NAMALWA (cell line): ENCODE measurements around the gene PHF24.
A peak's percentile ranks its signal among the peaks of the same experiment; 100 is the strongest.
"Not testable (repeated sequence)": the region's sequence is repeated elsewhere in the genome, so short reads cannot be mapped to it uniquely, and the experiment has no call there.

Experiments
- DNase-seq: peaks from one replicate; pipeline ENCODE4 v3.0.0-alpha.2; 2015; ENCODE audit warnings: low spot score

Gene PHF24

GRCh38 chr9:34957492-34958410, at the start of gene PHF24:
Gene PHF24, plus strand, starts transcription at chr9:34958285. Its CDS starts 13,014 bp downstream, at chr9:34971299.
- DNase-seq: no peak

DNA sequence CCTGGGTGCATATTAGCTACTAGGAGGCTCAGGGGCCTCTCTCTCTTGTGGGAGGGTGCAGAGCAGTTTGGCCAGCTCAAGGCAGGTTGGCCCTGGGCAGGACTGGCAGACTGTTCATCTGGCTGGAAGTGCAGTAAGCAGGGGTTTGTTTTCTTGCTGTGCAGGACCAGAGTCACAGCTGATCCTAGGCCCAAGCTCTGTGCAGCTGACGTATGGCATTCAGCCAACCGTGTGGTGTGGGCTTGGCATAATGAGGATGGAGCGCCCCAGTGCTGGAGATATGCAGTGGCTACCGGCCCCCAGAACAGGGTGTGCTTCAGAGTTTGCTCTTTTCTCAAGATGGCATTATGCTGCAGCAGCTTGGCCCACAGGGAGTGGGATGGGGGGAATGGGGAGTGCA, 31.0 kb upstream of the PHF24 start:
- no peak for DNase-seq

DNA sequence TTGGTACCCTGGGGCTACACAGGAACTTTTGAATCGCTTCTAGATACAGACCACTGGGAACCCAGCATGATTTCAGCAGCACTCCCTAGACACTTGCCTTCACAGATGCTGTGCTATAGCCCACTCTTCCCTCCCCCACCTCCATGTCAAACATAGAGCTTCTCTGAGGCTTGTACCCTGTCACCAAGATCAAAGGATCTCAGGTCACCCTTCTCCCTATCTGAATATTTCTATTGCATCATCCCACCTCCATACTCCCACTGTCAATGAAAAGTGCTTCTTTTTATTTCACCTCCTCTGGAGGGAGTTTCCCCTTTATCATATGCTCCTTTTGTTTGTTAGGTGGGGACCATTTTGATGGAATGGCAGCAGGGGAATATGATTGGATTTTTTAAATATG, 29.2 kb upstream of the PHF24 start:
- no peak for DNase-seq

DNA sequence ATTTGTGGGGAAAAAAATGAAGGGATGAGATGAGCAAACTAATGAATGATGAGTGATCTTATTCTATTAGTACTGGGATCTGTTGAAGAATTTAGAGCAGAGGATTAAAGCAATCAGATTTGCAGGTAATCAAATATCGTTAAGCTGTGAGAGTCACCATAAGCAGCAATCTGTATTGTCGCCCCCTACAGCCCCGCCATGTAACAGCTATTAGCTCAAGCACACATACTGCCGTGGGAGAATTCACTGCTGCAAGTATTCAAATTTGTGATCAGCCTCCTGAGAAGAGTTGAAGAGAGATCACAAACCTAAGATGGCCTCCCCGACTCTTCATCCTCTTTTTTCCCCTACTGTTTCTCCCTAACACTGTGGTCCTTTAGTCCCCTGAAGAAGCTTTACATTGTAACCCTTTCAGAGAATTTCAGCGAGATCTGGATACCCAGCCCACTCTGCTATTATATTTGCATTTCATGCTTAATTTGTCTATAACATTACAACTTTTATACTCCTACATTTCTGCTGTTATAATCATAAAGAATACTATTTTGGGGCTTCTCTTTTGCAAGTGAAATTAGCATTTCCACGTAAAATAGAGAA, 28.5 kb upstream of the PHF24 start:
- DNase-seq: peak; percentile 70

GRCh38 chr9:34939989-34940388, 18.1 kb upstream of the PHF24 start:
- not testable (repeated sequence) for DNase-seq

DNA sequence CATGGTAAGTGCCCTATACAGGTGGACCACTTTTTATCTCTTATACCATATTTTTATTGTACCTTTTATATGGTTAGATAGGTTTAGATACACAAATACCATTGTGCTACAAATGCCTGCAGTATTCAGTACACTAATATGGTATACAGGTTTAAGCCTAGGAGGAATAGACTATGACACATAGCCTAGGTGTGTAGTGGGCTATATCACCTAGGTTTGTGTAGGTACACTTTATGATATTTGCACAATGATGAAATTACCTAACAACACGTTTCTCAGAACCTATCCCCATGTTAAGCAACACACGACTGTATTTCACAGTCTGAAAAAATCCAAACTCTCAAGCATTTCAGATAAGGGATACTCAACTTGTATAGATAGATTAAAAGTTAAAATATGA, 9.6 kb upstream of the PHF24 start:
- no peak for DNase-seq

DNA sequence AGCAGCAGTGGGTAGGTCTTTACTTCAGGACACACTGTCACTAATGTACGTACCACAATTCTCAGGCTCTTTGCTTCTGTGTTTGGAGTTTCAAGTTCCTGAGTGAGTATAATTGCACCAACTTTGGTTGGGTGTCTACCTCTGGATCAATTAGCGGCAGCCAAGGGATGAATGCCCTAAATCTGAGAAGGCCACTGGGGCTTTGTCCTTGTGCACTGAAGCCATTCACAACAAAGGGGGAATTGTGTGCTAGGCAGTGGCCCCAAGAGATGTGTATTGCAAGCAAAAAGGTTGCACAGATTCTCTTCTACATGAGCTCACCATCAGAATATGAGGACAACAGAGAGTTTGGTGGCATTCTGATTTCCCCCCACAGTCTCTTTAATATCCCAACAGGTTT, 3.9 kb upstream of the PHF24 start:
- DNase-seq: no peak

GRCh38 chr9:34956066-34956465, 2.0 kb upstream of the PHF24 start:
- DNase-seq: not testable (repeated sequence)

- no peak for DNase-seq
These were observed 1.4 kb upstream of the PHF24 start for GRCh38 chr9:34956648-34957047.

- DNase-seq: no peak
These were observed 412 bp downstream of the PHF24 start for GRCh38 chr9:34958411-34958982.

DNA sequence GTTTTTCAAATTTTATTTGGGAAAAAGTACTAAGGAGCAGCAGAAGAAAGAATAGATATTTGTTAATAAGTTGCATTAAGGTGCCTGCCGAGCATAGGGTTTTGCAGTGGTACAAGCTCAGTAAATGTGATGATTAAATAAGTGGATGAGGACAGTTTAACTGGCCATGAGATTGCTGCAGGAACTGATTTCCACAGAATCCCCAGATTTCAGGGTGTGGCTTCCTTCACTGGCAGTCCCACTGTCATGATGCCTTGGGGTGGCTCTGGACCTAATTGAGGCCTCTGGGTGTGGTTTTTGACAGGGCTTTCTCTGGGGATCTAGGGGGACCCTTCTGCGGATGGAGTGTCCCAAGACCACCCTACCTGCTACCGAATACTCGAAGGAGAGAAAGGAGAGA, 1.4 kb downstream of the PHF24 start:
- no peak for DNase-seq

GRCh38 chr9:34961574-34962490, 3.7 kb downstream of the PHF24 start:
- no peak for DNase-seq

GRCh38 chr9:34962546-34962945, 4.5 kb downstream of the PHF24 start:
- DNase-seq: no peak

DNA sequence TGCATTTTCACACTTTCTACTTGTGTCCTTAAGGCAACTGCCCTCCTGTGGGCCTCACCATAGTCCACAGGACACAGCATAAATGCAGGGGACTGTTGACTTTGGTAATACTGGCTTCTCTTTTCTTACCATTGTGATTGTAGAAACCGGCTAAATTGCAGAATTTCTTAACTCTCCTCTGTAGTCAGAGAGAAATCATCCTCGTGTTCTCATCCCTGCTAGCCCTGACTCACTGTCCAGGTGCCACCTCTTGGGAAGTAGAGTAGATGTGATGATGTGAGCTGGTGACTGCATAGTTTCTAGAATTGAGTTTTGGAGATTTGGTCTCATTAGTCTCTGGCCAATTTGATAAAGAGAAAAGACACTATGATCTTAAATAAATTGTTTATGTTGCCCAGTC, 5.5 kb downstream of the PHF24 start:
- DNase-seq: no peak

DNA sequence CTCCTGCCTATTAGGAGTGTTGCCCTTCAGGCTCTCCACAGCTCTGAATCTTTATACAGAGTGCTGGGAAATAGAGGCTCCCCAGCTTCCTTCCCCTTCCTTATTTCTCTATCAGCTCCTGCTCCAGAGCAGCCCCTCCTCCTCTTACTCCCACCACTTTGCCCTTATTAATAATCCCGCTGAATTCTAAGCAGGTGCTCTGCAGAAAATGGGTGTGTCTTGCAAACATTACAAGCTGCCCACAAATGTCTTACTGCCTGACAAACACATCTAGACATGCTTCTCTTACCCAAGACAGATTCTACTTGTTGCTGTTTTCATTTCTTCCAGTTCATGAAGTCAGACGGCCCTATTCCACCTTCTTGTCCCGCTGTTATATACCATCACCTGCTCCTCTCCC, 6.4 kb downstream of the PHF24 start:
- DNase-seq: no peak

DNA sequence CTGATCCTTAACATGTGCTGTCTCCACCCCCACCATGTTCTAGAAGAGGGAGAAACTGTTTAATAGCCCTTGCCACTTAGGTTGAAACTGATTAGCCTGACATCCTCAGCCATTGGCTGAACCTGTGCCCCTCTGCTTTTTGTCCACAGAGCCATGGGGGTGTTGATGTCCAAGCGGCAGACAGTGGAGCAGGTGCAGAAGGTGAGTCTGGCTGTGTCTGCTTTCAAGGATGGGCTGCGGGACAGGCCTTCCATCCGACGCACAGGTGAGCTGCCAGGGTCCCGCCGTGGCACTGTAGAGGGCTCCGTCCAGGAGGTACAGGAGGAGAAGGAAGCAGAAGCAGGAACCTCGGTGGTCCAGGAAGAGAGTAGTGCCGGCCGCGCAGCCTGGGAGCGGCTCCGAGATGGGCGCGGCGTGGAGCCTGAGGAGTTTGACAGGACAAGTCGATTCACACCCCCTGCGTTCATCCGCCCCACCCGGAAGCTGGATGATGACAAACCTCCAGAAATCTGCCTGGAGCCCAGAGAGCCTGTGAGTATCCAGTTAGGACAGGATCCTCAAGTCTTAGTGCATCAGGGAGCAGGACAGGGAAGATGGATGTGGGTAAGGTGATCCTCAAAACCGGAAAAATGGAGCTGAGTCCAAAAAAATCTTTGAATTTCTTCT, 13.2 kb downstream of the PHF24 start:
- no peak for DNase-seq

GRCh38 chr9:34974664-34975063, 16.6 kb downstream of the PHF24 start:
- no peak for DNase-seq

DNA sequence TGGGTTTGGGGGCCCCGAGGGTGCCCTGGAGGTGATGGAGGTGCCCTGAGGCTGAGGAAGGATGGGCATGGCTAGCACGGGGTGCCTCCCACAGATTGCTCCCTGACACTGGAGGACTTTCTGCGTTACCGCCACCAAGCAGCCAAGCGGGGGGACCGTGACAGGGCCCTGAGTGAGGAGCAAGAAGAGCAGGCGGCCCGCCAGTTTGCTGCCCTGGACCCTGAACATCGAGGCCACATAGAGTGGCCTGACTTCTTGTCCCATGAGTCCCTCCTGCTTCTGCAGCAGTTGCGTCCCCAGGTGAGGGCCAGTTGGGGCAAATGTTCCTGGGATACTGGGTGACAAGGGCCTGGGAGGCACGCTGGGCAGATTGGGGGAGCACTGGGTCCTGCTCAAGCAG, 18.4 kb downstream of the PHF24 start:
- no peak for DNase-seq

DNA sequence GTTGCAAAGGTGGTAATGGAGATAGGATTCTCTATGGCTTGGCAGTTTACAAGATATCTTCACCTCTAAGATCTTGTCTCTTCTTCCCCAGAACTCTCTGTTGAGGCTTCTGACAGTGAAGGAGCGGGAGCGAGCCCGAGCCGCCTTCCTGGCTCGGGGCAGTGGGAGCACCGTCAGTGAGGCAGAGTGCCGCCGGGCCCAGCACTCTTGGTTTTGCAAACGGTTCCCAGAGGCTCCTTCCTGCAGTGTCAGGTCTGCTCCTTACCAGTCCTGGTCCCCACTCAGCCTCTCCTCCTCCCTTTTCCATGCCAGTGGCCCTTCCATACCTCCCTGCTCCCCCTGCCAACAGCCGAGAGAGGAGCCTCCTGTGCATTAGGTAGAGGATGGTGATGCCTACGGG, 18.9 kb downstream of the PHF24 start:
- no peak for DNase-seq

GRCh38 chr9:34980181-34980761, 22.2 kb downstream of the PHF24 start:
- DNase-seq: no peak

DNA sequence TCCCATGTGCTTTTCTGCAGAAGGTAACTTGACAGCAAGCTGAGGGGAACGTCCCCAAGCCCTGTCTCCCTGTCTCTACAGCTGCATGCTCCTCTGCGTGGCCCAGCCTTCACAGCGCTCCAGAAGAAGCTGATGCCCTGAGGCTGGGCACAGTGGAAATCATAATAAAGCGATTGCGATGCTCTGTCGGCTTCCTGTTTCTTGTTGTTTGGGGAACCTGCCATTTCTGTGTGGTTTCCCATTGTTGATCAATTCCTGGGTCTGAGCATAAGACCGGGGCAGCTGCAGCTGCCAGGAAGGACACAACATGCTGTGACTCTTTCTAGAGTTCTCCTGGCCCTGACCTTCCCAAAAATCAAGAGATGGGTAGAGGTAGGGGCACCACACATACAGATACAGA, 24.3 kb downstream of the PHF24 start:
- no peak for DNase-seq
